Panc1 (cell line): ENCODE data around the gene BBOF1.

Source experiments
- POLR2AphosphoS5 ChIP-seq: IDR thresholded peaks from 2 replicates; pipeline ENCODE4 v1.6.1; 2012; ENCODE audit warnings: mild to moderate bottlenecking, low read depth, low read length, moderate library complexity
- TF ChIP-seq, protein P1 (sequence below): fragments of 450-650 bp; IDR thresholded peaks from 2 replicates; pipeline ENCODE4 v1.5.1; 2017; ENCODE audit warnings: mild to moderate bottlenecking

DNA sequence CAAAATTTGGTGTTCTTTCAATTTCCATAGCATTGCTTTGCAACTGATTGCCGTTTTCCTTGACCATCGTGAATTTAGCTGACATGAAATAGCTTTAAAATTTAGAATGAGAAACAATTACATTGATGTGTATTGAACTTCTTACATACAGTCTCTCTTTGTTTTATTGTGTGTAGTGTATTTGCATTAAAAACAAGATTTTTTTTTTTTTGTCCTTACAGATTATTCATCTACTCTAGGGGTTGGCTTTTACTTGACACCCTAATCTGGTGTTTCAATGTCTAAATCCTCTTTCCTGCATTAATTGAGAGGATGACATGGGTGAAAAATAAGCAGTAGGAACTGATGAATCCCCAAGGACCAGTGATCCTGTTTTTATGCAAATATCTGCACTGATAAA lies 86.2 kb downstream of the BBOF1 start:
- TF ChIP-seq POLR2AphosphoS5 = no peak
- TF ChIP-seq, protein P1, sequence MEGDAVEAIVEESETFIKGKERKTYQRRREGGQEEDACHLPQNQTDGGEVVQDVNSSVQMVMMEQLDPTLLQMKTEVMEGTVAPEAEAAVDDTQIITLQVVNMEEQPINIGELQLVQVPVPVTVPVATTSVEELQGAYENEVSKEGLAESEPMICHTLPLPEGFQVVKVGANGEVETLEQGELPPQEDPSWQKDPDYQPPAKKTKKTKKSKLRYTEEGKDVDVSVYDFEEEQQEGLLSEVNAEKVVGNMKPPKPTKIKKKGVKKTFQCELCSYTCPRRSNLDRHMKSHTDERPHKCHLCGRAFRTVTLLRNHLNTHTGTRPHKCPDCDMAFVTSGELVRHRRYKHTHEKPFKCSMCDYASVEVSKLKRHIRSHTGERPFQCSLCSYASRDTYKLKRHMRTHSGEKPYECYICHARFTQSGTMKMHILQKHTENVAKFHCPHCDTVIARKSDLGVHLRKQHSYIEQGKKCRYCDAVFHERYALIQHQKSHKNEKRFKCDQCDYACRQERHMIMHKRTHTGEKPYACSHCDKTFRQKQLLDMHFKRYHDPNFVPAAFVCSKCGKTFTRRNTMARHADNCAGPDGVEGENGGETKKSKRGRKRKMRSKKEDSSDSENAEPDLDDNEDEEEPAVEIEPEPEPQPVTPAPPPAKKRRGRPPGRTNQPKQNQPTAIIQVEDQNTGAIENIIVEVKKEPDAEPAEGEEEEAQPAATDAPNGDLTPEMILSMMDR = no peak
